Hippocampal formation (tissue), 2 donors: Measurements from ENCODE around the gene FUT3.
"Not testable (repeated sequence)": the region's sequence is repeated elsewhere in the genome, so short reads cannot be mapped to it uniquely, and the experiment has no call there.

Experiments
- DNase-seq, 2 donors: peaks; one replicate each; lab custom pipeline; 2025; lab: John Stamatoyannopoulos, UW

FUT3 gene

DNA sequence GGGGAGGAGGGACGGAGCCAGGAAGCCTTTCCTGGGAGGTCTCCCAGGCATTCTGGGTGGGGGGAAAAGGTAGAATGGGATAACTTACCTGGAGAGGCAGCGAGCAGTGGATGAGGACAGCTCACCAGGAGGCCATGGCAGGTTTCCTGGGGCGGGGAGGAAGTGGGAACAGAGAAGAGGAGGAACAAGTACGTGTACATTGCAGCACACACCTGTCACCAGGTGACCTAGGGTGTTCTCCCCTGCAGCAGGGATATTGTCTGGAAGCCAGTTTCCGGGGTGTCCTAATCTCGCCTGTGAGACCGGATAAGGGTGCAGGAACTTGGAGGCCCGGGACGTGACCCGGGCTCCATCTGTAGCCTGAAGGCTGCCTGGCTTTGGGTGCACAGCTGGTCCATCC is at the start of gene FUT3:
Gene FUT3, minus strand, starts transcription at position 148 of the 400 bp plus-strand sequence.
- no peak for DNase-seq

GRCh38 chr19:5900976-5901375 is 49.7 kb upstream of the FUT3 start:
- DNase-seq: no peak

- no peak for DNase-seq
These were observed 48.7 kb upstream of the FUT3 start for GRCh38 chr19:5899728-5900526.

GRCh38 chr19:5897189-5897969 is 46.1 kb upstream of the FUT3 start:
- no peak for DNase-seq

GRCh38 chr19:5896365-5897076 is 45.3 kb upstream of the FUT3 start:
- DNase-seq: no peak

DNA sequence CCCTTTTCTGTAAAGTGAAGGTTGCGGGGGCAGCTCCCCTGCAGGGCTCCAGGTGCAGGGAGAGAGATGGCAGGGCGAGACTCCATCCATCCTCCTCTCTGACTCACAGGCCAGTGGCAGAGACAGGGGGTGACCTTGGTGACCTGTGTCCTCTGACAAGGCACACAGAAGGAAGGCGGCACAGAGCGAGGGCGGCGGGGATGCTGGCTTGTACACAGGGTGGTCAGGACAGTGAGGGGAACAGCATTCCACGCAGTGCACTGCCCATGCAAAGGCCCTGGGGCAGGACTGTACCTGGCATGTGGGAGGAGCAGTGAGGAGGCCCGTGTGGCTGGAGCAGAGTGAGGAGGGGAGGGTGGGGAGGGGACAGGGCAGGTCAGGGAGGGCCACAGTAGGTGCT is 44.6 kb upstream of the FUT3 start:
- no peak for DNase-seq

DNA sequence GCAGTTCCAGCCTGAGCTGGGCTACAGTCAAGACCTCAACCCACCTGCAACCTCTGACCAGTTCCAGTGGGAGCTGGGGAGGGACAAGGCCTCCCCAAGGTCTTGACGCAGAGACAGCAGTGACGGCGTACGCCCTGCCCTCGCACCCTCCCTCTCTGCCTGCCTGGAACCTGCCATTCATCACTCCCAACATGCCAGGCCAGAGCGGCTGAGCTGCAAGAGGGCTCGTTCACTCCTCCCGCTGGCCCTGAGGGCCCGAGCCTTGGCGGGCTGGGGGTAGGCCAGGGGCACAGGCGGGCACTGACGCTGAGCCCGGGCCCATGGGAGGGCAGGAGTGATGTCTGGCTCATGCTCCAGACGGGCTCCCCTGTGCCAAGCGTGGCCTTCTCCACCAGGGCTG is 44.2 kb upstream of the FUT3 start:
- no peak for DNase-seq

DNA sequence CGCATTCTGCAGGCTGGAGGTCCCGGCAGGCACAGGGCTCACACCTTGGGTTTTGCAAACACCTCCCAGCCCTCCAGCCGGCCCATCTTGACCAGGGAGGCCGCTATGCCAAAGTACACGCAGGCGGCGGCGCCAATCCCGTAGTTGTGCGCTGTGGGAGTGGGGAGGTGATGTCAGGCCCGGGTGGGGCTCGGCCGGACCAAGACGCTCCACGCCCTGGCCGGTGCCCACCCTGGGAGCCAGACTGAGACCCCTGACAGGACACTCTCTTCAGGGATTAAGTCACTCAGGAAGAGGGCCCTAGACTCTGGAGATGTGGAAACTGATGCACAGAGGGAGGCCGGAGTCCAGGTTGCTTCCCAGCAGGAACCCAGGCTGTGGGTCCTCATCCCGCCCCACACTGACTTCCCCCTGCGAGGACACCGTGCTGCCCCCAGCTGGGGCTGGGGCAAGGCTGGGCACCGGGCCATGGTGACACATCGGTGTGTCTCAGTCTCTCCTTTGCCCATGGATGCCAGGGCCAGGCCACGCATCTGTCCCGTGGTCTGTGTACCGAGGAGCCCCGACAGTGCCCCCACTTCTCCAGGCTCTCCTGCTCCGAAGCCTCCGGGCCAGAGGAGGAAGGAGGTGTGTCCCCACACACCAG is 43.6 kb upstream of the FUT3 start:
- no peak for DNase-seq

DNA sequence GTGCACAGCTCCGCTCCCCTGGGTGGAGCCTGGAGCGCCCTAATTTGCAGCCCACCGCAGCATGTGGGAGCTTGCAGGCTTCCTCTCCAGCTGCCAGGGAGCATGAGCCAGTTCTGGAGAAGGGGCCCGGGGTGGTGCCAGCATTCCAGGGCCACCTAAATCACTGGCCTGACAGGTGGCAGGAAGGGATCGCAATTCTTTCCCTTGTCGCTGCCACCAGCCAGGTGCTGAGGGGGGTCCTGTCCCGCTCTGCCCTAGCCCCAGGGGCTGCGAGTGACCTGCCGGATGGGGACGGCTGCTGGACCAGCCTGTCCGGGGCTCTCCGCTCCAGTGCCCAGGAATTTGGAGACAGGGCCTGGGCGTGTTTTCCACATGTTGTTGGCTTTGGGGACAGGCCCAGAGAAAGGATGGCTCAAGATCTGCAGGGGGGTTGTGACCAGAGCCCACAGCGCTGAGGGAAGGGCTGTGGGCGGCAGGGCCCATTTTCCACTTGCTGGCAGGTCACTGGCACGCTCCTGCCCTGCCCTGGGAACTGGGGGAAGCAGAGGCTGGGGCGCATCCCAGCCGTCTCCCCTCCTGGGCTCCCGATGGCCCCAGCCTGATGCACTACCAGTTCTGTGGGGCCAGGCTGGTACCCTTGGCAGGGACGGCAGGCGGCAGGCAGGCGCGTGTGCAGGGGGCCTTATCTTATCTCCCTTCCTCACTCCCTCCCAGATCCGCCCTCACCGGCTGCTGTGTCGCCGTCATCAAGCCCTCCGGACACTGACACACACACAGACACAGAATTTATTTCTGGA is 42.9 kb upstream of the FUT3 start:
- DNase-seq: no peak

- DNase-seq: no peak
These were observed 42.2 kb upstream of the FUT3 start for GRCh38 chr19:5893296-5893903.

DNA sequence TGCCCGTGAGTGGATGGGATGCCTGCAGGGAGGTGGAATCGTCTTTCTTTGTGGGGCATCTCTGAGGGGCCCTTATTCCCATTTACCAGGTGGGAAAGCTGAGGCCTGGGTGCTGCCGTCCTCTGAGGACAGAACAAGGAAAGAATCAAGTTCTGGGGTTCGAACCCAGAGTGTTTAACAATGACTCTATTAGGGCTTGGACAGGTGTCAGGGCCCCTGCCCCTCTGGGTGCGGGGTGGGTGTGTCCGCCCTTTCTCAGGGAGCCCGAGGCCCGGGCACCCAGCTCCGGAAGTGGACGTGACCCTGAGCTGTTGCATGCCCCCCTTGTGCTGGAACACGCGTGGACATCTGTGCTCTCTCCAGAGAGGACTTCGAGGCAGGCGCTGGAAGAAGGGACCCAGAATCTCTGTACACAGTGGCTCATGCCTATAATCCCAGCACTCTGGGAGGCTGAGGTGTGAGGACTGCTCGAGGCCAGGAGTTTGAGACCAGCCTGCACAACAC is 41.6 kb upstream of the FUT3 start:
- no peak for DNase-seq

GRCh38 chr19:5891938-5892771 is 40.9 kb upstream of the FUT3 start:
- DNase-seq: peak in 1 of 2 donors; percentile 10

- DNase-seq: no peak
These were observed 40.3 kb upstream of the FUT3 start for GRCh38 chr19:5891572-5891937.

DNA sequence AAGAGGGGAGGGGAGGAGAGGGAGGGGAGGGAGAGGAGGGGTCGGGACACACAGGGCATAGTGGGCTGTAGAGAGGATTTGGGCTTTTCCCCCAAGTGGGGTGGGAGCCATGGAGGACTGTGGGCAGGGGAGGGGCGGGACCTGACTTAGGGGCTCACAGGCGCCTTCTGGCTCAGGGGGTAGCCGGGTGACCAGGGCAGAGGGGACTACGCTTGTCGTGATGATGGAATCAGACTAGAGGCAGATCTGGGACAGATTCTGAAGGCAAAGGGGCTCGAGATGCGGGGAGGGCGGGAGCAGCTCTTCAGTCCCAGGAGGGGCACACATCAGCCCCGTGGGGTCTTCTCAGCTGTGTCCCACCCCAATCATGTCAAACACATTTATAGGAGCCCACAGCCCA is 38.9 kb upstream of the FUT3 start:
- no peak for DNase-seq

GRCh38 chr19:5889288-5889971 is 38.2 kb upstream of the FUT3 start:
- no peak for DNase-seq

- not testable (repeated sequence) for DNase-seq
These were observed 33.0 kb upstream of the FUT3 start for GRCh38 chr19:5884065-5884811.

GRCh38 chr19:5883157-5883873 is 32.1 kb upstream of the FUT3 start:
- DNase-seq: not testable (repeated sequence)
